Smooth muscle cell (in vitro differentiated cells): ENCODE data around the gene FOXP3. TPM values are rescaled to one million over a fixed set of nuclear protein-coding genes. Genes with fewer than 3 reads are reported as not detected.
"Not testable (repeated sequence)": the region's sequence is repeated elsewhere in the genome, so short reads cannot be mapped to it uniquely, and the experiment has no call there.

Experiments
- DNase-seq: peaks from one replicate; lab custom pipeline; 2025; ENCODE audit not compliant: unreplicated experiment; lab: John Stamatoyannopoulos, UW
- H2AFZ ChIP-seq: fragments of 200-600 bp; sonication (generic); 2 replicates; pipeline ENCODE4 v1.6.0; 2016; ENCODE audit warnings: antibody characterized with exemption, low read depth, mild to moderate bottlenecking
- H3F3A ChIP-seq: fragments of 200-600 bp; sonication (generic); 2 replicates; pipeline ENCODE4 v1.6.0; 2017; ENCODE audit warnings: antibody characterized with exemption, low read depth
- H3K27ac ChIP-seq: fragments of 200-600 bp; sonication (generic); 2 replicates; pipeline ENCODE4 v1.5.1; 2016; ENCODE audit warnings: low read depth, mild to moderate bottlenecking
- H3K27me3 ChIP-seq: fragments of 200-600 bp; sonication (generic); 2 replicates; pipeline ENCODE4 v1.6.1; 2016; ENCODE audit warnings: low read depth, mild to moderate bottlenecking
- H3K36me3 ChIP-seq: fragments of 200-600 bp; sonication (generic); 2 replicates; pipeline ENCODE4 v1.5.1; 2016; ENCODE audit warnings: low read depth
- H3K4me1 ChIP-seq: fragments of 200-600 bp; sonication (generic); 2 replicates; pipeline ENCODE4 v1.5.1; 2016; ENCODE audit warnings: low read depth
- H3K4me2 ChIP-seq: fragments of 200-600 bp; sonication (generic); 2 replicates; pipeline ENCODE4 v1.6.0; 2016; ENCODE audit warnings: mild to moderate bottlenecking
- H3K4me3 ChIP-seq: fragments of 200-600 bp; sonication (generic); 2 replicates; pipeline ENCODE4 v1.5.1; 2016; ENCODE audit warnings: mild to moderate bottlenecking
- H3K79me2 ChIP-seq: fragments of 200-600 bp; sonication (generic); 2 replicates; pipeline ENCODE4 v1.6.0; 2016; ENCODE audit warnings: low read depth, mild to moderate bottlenecking
- H3K9ac ChIP-seq: fragments of 200-600 bp; sonication (generic); 2 replicates; pipeline ENCODE4 v1.6.0; 2016; ENCODE audit warnings: low read depth
- H3K9me3 ChIP-seq: fragments of 200-600 bp; sonication (generic); replicated peaks from 2 replicates; pipeline ENCODE4 v1.5.1; 2016; ENCODE audit warnings: low read depth
- H4K20me1 ChIP-seq: fragments of 200-600 bp; sonication (generic); 2 replicates; pipeline ENCODE4 v1.6.0; 2016; ENCODE audit warnings: low read depth
- CTCF ChIP-seq: fragments of 200-600 bp; sonication (generic); IDR thresholded peaks from 2 replicates; pipeline ENCODE4 v1.5.1; 2017; ENCODE audit warnings: borderline replicate concordance, mild to moderate bottlenecking, antibody characterized with exemption; ENCODE audit not compliant: insufficient read depth, poor library complexity, severe bottlenecking
- WGBS: methylation state at CpG from one replicate; pipeline ENCODE4 v1.1.7; 2016; ENCODE audit warnings: low lambda C conversion rate; 5-methylcytosine and 5-hydroxymethylcytosine counted together
- polyA plus RNA-seq: library from polyadenylated mRNA; unstranded; fragments of >200 nt; fragmentation: Nextera tagmentation; extraction: Ambion mirVana; gene quantifications from 2 replicates; pipeline ENCODE4 v1.2.1, GENCODE V29; 2016
- total RNA-seq: library from RNA; depleted of rRNA; stranded (reverse); fragments of >200 nt; gene quantifications from 2 replicates; pipeline ENCODE4 v1.2.3, GENCODE V29; 2014

The FOXP3 gene
- total and polyA plus RNA-seq, 2 experiments from 2014 or later, result not detected

DNA sequence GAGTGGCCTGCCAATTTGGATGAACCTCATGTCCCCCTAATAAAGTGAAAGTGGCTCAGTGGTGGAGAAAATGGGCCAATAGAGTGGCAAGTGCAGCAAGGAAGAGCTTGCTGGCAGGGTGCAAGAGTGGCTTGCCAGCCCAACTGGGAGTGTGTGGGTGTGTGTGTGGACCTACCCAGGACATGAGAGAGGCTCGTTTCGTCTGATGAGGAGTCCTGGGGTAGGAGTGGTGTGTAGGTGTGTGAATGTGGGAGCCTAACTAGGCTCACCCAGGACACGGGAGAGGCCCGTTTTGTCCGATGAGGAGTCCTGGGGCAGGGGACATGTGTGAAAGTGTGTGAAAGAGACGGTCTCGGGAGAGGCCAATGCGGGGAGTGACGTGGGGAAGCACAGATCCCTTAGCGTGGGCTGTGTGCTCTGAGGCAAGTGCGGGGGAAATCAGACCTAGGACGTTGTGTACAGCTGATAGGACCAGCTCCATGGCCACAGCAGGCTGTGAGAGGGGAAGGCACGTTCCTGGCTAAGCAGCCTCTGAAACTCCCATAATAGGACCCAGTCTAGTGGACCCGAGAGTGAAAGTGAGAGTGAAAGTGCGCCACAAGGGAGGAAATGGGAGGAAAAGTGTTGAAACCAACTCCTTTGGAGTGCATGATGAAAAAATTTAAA is 44.2 kb upstream of the FOXP3 start:
- no peak for DNase-seq
- Histone ChIP-seq H3K4me1 (no peaks in the 10 kb centered on the region), H3K4me3 (peak overlapping the region; percentile 36), H3K79me2 (no peaks in the 10 kb centered on the region), H3K9me3 (no peaks in the 10 kb centered on the region), H3K27ac (no peak overlapping the region), H3K4me2 (peak overlapping the region; percentile 81), H3K9ac (no peak overlapping the region), H2AFZ (no peak overlapping the region), H4K20me1 (no peaks in the 10 kb centered on the region), H3F3A (no peaks in the 10 kb centered on the region), H3K36me3 (no peaks in the 10 kb centered on the region), H3K27me3 (no peaks in the 10 kb centered on the region)
- TF ChIP-seq CTCF, result no peak
- WGBS, result 78% methylated on average over 15 of the region's 15 CpGs

GRCh38 chrX:49307775-49308174 is 43.3 kb upstream of the FOXP3 start:
- not testable (repeated sequence) for H3K36me3 ChIP-seq, H3K4me1 ChIP-seq, DNase-seq, H3K4me2 ChIP-seq, H4K20me1 ChIP-seq, H3K27ac ChIP-seq, H2AFZ ChIP-seq, H3K9ac ChIP-seq, H3K27me3 ChIP-seq, H3F3A ChIP-seq, H3K4me3 ChIP-seq, H3K9me3 ChIP-seq, H3K79me2 ChIP-seq
- 37% methylated on average over 2 of the region's 2 CpGs for WGBS

GRCh38 chrX:49303346-49303745 is 38.8 kb upstream of the FOXP3 start, which contains the start of gene GAGE10:
Gene GAGE10, plus strand, starts transcription at chrX:49303646. Its CDS starts 1,214 bp downstream, at chrX:49304860.
- H3K36me3 ChIP-seq, result no peaks in the 10 kb centered on the region
- H2AFZ ChIP-seq, result no peak within 1 kb of the TSS
- no peaks in the 10 kb centered on the region for H3K4me1 ChIP-seq
- H3K4me2 ChIP-seq, result no peak within 1 kb of the TSS
- no peak for DNase-seq
- H3K27ac ChIP-seq, result no peak within 1 kb of the TSS
- no peak within 1 kb of the TSS for H3K4me3 ChIP-seq
- H3K79me2 ChIP-seq, result no peaks in the 10 kb centered on the region
- H3K9me3 ChIP-seq, result no peaks in the 10 kb centered on the region
- WGBS, result 78% methylated on average over 11 of the region's 15 CpGs
- H3K27me3 ChIP-seq, result no peaks in the 10 kb centered on the region
- no peaks in the 10 kb centered on the region for H3F3A ChIP-seq
- no peak for TF ChIP-seq CTCF
- H3K9ac ChIP-seq, result no peak within 1 kb of the TSS
- no peaks in the 10 kb centered on the region for H4K20me1 ChIP-seq

GRCh38 chrX:49300703-49301102 is 36.2 kb upstream of the FOXP3 start:
- TF ChIP-seq CTCF, result no peak
- WGBS, result 79% methylated on average over 1 of the region's 1 CpG
- H3K9ac ChIP-seq, result no peak overlapping the region
- H3K79me2 ChIP-seq, result no peaks in the 10 kb centered on the region
- no peak overlapping the region for H3K4me3 ChIP-seq
- DNase-seq, result no peak
- H3K9me3 ChIP-seq, result no peaks in the 10 kb centered on the region
- no peak overlapping the region for H3K4me2 ChIP-seq
- no peak overlapping the region for H2AFZ ChIP-seq
- no peaks in the 10 kb centered on the region for H4K20me1 ChIP-seq
- H3F3A ChIP-seq, result no peaks in the 10 kb centered on the region
- H3K4me1 ChIP-seq, result no peaks in the 10 kb centered on the region
- H3K36me3 ChIP-seq, result no peaks in the 10 kb centered on the region
- no peaks in the 10 kb centered on the region for H3K27me3 ChIP-seq
- H3K27ac ChIP-seq, result no peak overlapping the region

DNA sequence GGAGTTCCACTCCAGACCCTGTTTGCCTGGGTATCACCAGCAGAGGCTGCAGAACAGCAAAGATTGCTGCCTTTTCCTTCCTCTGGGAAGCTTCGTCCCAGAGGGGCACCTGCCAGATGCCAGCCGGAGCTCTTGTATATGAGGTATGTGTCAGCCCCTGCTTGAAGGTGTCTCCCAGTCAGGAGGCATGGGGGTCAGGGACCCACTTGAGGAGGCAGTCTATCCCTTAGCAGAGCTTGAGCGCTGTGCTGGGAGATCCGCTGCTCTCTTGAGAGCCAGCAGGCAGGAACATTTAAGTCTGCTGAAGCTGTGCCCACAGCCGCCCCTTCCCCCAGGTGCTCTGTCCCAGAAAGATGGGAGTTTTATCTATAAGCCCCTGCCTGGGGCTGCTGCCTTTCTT is 34.8 kb upstream of the FOXP3 start:
- not testable (repeated sequence) for H3K9me3 ChIP-seq, H3K27ac ChIP-seq, H3F3A ChIP-seq, H3K4me3 ChIP-seq, DNase-seq, H3K9ac ChIP-seq, H3K4me1 ChIP-seq, H3K36me3 ChIP-seq, H4K20me1 ChIP-seq, H2AFZ ChIP-seq, H3K27me3 ChIP-seq, H3K4me2 ChIP-seq, H3K79me2 ChIP-seq
- 89% methylated on average over 5 of the region's 5 CpGs for WGBS
